ENCODE measurements around the gene GALK1. TPM values are rescaled to one million over a fixed set of nuclear protein-coding genes. Genes with fewer than 3 reads are reported as not detected.

Gene GALK1
- total and polyA plus RNA-seq, 4 donors = 23.0 to 70.5 (median 44.0) TPM

GRCh38 chr17:75733471-75733870 lies 31.5 kb downstream of the GALK1 start:
- ATAC-seq (ENCODE audit: insufficient read depth, low FRiP score) (no peak), DNase-seq (no peak)
- H3K4me3 ChIP-seq = no peak overlapping the region
- H3K27ac ChIP-seq (ENCODE audit: low read depth in 1 of 2, low read length in 1 of 2) = no peak overlapping the region
- no peak overlapping the region for H3K9ac ChIP-seq (ENCODE audit: insufficient read depth in 1 of 2, low read length in 2 of 2)
- WGBS, 2 donors = 95 to 98% methylated on average over 18 of the region's 18 CpGs
- no peaks in the 10 kb centered on the region for H3K27me3 ChIP-seq (ENCODE audit: control insufficient read depth in 3 of 3, insufficient read depth in 3 of 3, low read length in 2 of 3)
- no peak for TF ChIP-seq CTCF (IDR thresholded peaks at IDR 0.05; ENCODE audit: control extremely low read depth, extremely low read depth)
- no peaks in the 10 kb centered on the region for H3K4me1 ChIP-seq (ENCODE audit: control insufficient read depth in 5 of 5, insufficient read depth in 5 of 5, low read length in 5 of 5)
- peaks cover 0 to 13% (median 0%) of the 10 kb centered on the region in 4 donors for H3K36me3 ChIP-seq (ENCODE audit: control insufficient read depth in 4 of 4, insufficient read depth in 4 of 4, low read length in 4 of 4)
- no peaks in the 10 kb centered on the region for H3K9me3 ChIP-seq (ENCODE audit: control insufficient read depth in 4 of 4, insufficient read depth in 3 of 4, low read length in 3 of 4)

- WGBS, 2 donors = 94% methylated on average over 31 of the region's 31 CpGs
- DNase-seq (no peak), ATAC-seq (ENCODE audit: insufficient read depth, low FRiP score) (no peak)
- Histone ChIP-seq H3K36me3 (ENCODE audit: control insufficient read depth in 4 of 4, insufficient read depth in 4 of 4, low read length in 4 of 4) (peaks cover 0 to 11% (median 0%) of the 10 kb centered on the region in 4 donors), H3K4me1 (ENCODE audit: control insufficient read depth in 5 of 5, insufficient read depth in 5 of 5, low read length in 5 of 5) (peaks cover 0 to 5% (median 0%) of the 10 kb centered on the region in 5 donors), H3K4me3 (no peak overlapping the region), H3K27me3 (ENCODE audit: control insufficient read depth in 3 of 3, insufficient read depth in 3 of 3, low read length in 2 of 3) (no peaks in the 10 kb centered on the region), H3K9me3 (ENCODE audit: control insufficient read depth in 4 of 4, insufficient read depth in 3 of 4, low read length in 3 of 4) (no peaks in the 10 kb centered on the region), H3K9ac (ENCODE audit: insufficient read depth in 1 of 2, low read length in 2 of 2) (no peak overlapping the region), H3K27ac (ENCODE audit: low read depth in 1 of 2, low read length in 1 of 2) (no peak overlapping the region)
- TF ChIP-seq CTCF (IDR thresholded peaks at IDR 0.05; ENCODE audit: control extremely low read depth, extremely low read depth) = no peak
Measured at GRCh38 chr17:75731716-75732498, 33.1 kb downstream of the GALK1 start.

GRCh38 chr17:75731086-75731715 lies 33.8 kb downstream of the GALK1 start:
- H3K36me3 ChIP-seq (ENCODE audit: control insufficient read depth in 4 of 4, insufficient read depth in 4 of 4, low read length in 4 of 4) = peaks cover 0 to 9% (median 0%) of the 10 kb centered on the region in 4 donors

More at GRCh38 chr17:75731086-75731715, 33.8 kb downstream of the GALK1 start:
- Histone ChIP-seq H3K9me3 (ENCODE audit: control insufficient read depth in 4 of 4, insufficient read depth in 3 of 4, low read length in 3 of 4) (no peaks in the 10 kb centered on the region), H3K27ac (ENCODE audit: low read depth in 1 of 2, low read length in 1 of 2) (no peak overlapping the region), H3K4me1 (ENCODE audit: control insufficient read depth in 5 of 5, insufficient read depth in 5 of 5, low read length in 5 of 5) (peaks cover 0 to 5% (median 0%) of the 10 kb centered on the region in 5 donors), H3K27me3 (ENCODE audit: control insufficient read depth in 3 of 3, insufficient read depth in 3 of 3, low read length in 2 of 3) (no peaks in the 10 kb centered on the region), H3K4me3 (no peak overlapping the region), H3K9ac (ENCODE audit: insufficient read depth in 1 of 2, low read length in 2 of 2) (no peak overlapping the region)
- ATAC-seq (ENCODE audit: insufficient read depth, low FRiP score) (no peak), DNase-seq (no peak)
- WGBS, 2 donors = 92 to 95% methylated on average over 26 of the region's 26 CpGs
- no peak for TF ChIP-seq CTCF (IDR thresholded peaks at IDR 0.05; ENCODE audit: control extremely low read depth, extremely low read depth)

All from lung (tissue), 12 donors.